Measurements from ENCODE around the gene PEA15.
A peak's percentile ranks its signal among the peaks of the same experiment; 100 is the strongest.

Gene PEA15

DNA sequence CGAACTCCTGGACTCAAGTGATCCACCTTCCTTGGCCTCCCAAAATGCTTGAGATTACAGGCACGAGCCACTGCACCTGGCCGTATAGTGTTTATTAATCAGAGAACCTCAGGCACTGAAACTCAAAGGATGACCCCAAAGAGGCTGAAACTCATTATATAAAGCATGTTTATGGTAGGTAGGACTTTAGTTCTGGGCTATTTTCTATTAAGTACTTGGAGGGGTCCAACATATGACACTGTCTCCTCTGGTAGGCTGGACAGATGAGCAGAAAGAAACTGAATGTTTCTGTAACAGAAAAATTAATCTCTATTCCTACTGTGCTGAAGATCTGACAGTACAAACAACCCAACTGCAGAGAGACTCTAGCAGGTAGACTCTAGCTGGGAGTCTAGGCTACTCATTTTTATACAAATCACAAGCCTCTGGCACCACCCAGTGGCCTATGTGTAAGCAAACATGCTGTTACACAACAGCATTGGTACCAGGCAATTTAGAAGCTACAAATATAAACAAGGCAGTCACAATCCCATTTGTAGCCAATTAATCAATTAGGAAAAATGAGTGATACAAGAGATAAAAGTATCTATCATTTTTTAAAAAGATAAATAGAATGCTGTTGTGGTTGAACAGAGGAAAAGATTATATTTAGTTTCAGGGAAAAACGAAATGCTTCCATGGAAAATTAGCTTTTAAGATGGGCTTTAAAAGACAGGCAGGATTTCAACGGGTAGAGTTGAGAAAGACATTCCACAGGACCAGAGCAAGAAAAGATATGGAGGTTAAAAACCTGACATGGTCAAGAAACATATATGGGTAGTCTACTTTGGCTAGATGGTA, 46.7 kb downstream of the PEA15 start:
- peak; percentile 73 to 80 for DNase-seq
- no peak for TF ChIP-seq GATA1 (IDR thresholded peaks at IDR 0.05; ENCODE audit: low read depth, low read length)
- no peak for TF ChIP-seq POLR2A (IDR thresholded peaks at IDR 0.05; ENCODE audit: low read length)

GRCh38 chr1:160255781-160256300, 50.7 kb downstream of the PEA15 start:
- TF ChIP-seq GATA1 (IDR thresholded peaks at IDR 0.05; ENCODE audit: low read depth, low read length): no peak
- no peak for TF ChIP-seq POLR2A (IDR thresholded peaks at IDR 0.05; ENCODE audit: low read length)
- DNase-seq: no peak

DNA sequence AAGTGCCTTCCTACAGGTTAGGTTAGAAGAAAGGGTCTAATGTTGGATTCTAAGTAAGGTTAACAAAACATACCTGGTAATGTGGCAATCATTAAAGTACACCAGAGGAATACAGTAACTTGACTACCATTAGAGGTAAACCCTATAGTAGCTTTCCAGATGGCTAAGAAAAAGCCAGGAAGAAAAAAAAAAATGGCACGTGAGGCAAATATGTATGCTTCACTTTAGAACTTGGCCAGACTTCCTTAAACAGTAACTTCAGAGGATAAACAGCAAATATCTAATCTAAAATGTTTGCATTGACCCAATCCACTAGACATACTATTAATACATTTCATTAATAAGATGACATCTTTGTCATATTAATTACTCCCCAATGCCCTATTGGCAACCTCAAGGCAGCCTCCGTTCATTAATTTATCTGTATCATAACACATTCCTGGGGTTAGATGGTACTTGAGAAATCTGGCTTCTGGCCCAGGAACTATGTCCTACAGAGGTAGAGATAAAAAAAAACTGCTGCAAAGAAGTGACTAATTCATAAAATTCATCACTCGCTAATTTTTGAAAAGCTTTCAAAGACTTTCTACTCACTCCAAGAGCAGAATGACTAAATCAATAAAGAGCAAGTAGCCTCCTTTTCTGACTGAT, 51.3 kb downstream of the PEA15 start:
- TF ChIP-seq GATA1 (IDR thresholded peaks at IDR 0.05; ENCODE audit: low read depth, low read length) (no peak), POLR2A (IDR thresholded peaks at IDR 0.05; ENCODE audit: low read length) (no peak)
- peak; percentile 84 to 86 for DNase-seq

DNA sequence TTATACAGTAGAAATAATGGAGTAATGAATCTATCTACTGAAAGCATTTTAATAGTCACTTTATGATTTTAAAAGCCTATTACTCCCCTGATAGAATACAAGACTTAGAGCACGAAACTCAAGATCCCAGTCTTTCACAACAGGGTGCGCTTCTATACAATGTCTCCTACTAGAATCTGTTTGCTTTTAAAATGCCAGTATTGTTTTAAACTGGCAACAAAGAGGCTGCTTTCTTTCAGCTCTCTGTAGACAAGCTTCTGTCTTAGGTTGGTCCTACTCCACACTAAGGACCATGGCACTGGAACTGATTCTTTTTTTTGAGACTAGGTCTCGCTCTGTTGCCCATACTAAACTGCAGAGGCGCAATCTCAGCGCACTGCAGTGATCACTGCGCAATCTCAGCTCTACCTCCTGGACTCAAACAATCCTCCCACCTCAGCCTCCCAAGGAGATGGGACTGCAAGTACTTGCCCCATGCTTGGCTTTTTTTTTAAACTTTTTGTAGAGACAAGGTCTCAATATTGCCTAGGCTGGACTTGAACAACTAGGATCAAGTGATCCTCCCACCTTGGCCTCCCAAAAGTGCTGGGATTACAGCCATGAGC, 52.3 kb downstream of the PEA15 start:
- DNase-seq: no peak
- TF ChIP-seq POLR2A (IDR thresholded peaks at IDR 0.05; ENCODE audit: low read length) (no peak), GATA1 (IDR thresholded peaks at IDR 0.05; ENCODE audit: low read depth, low read length) (no peak)

DNA sequence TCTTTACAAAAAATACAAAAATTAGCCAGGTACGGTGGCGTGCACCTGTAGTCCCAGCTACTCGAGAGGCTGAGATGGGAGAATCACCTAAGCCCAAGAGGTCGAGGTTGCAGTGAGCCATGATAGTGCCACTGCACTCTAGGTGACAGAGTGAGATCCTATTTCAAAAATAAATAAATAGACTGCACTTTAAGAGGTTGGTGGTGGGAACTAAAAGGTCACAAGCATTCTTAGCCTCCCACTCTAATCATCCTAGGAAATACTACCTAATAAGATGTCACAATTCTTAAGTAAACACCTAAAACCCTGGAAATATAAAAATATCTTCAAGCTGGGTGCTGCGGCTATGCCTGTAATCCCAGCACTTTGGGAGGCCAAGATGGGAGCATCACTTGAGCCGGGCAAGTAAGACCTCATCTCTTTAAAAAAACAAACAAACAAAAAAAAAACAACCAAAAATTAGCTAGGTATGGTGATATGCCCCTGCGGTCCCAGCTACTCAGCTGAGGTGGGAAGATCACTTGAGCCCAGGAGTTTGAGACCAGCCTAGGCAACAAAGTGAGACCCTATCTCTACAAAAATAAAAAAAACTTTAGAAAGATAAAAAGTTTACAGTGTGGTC, 53.1 kb downstream of the PEA15 start:
- TF ChIP-seq GATA1 (IDR thresholded peaks at IDR 0.05; ENCODE audit: low read depth, low read length) (no peak), POLR2A (IDR thresholded peaks at IDR 0.05; ENCODE audit: low read length) (no peak)
- DNase-seq: no peak

DNA sequence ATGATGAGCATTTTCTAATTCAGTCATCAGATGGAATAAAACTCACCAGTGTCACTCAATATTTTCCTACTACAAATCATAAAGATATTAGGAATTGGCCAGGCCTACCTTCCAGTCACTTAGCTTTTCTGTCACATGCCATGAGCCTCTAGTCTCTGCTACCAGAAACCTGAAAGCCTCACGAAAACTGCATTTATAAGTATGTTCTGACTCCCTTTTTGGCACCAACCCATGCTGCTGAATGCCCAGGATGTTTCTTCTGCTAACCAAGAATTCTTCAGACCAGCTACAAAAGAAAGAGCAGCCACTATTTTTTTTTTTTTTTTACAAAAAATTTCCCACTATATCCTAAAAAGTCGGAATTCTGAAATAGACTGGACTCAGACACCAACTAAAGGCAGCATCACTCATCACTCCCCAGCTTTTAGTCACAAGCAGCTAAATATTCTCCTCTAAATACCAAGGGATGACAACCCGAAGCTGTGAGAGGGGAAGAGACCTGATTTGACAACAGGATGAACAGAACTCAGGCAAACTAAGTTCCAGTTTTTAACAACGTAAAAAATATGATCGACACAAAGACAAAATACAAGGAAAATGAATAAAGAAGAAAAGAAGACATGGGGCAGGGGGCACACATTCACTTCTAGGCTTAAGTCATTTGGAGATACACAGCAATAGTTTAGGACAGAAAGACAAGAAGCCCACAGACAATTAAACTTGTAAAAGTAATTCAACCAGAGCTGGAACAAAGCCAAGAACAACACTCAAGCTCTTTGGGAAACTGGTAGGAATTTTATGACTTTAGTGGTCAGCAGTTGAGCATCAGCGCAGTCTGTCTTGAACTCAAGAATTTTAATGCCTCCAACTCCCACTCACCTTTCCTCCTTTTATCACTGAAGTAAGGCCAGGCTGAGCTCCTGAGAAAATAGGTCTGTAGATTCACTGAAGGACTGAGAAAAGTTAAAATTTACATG, 55.5 kb downstream of the PEA15 start:
- TF ChIP-seq POLR2A (IDR thresholded peaks at IDR 0.05; ENCODE audit: low read length): no peak
- no peak for TF ChIP-seq GATA1 (IDR thresholded peaks at IDR 0.05; ENCODE audit: low read depth, low read length)
- DNase-seq: peak; percentile 36 to 68

DNA sequence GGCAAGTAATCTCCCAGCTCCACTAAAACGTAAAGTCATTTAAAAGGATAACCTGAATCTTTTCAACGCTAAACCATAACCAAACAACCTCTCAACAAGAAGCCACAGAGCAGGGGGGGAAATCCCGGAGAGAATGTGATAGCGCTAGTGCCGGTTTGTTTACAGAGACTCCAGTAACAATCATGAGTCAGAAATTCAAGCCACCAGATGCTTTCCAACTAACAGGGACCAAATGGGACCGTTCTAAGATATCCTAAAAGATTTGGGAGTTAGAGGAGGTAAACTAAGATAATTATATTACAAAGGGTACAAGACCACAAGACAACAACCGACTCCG, 56.3 kb downstream of the PEA15 start:
- DNase-seq: peak; percentile 82 to 91
- TF ChIP-seq GATA1 (IDR thresholded peaks at IDR 0.05; ENCODE audit: low read depth, low read length): no peak
- no peak for TF ChIP-seq POLR2A (IDR thresholded peaks at IDR 0.05; ENCODE audit: low read length)

DNA sequence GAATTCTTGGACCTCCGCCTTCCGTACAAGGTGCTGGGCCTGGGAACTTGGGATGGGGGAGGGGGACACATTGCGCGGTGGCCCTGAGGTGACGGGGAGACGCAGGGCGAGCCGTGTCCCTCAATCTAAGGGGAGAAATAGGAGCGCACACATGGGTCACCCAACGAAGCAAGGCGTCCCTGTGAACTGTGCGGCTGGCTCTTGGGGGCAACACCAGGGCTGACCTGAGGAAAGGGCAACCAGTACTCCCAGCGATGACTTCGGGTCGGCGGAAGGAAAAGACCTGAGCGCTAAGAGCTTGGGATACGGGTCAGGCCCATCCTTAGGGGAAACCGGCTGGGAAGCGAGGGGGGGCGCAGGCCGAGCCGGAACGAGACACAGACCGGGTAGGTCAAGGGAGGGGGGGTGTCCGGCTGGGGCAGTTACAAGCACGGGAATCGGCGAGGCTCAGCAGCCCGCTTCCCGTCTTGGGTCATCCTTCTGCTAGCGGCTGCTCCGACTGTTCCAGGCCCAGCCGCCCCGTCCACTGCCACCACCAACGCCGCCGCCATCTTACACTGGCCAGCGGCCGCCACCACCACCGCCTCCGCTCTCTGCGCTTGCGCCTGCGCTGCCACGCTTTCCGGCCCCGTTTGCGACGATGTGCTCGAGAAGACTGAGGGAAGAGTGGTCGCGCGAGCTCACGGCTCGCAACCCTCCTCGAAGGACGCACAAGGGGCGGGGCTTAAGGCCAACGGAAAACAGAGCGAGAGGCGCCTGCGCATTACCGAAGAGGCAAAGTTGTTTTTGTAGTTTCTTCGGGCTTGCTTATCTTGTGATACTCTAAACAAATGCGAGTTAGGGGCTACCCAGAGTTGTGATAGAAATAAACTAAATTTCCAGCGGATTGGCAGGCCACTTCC, 57.0 kb downstream of the PEA15 start, which contains the start of gene DCAF8:
Gene DCAF8 (minus strand): TSS at position 657 of the 902 bp plus-strand sequence. CDS start 18,541 bp downstream, outside the sequence.
- peak; percentile 99 for DNase-seq
- TF ChIP-seq GATA1 (IDR thresholded peaks at IDR 0.05; ENCODE audit: low read depth, low read length) (no peak), POLR2A (IDR thresholded peaks at IDR 0.05; ENCODE audit: low read length) (peak; percentile 99)

GRCh38 chr1:160264795-160265307, 59.7 kb downstream of the PEA15 start:
- no peak for DNase-seq
- TF ChIP-seq GATA1 (IDR thresholded peaks at IDR 0.05; ENCODE audit: low read depth, low read length) (no peak), POLR2A (IDR thresholded peaks at IDR 0.05; ENCODE audit: low read length) (no peak)
